ENCODE results near the gene POU2F2. TPM values are rescaled to one million over a fixed set of nuclear protein-coding genes. Genes with fewer than 3 reads are reported as not detected.

Gene POU2F2
- total and polyA plus RNA-seq, 2 experiments from 2014 or later, result 2.3 to 4.6 TPM

GRCh38 chr19:42131149-42132029, 857 bp downstream of the POU2F2 start:
- H3K36me3 ChIP-seq (ENCODE audit: insufficient read depth), result no peaks in the 10 kb centered on the region
- Mint-ChIP-seq H3K4me1 (peaks cover 16% of the 10 kb centered on the region; the same call in 2 of the 3 replicates), H3K9me3 (no peaks in the 10 kb centered on the region; the same call in 2 of the 3 replicates), H3K27ac (no peak overlapping the region), H3K36me3 (ENCODE audit: low read depth) (no peaks in the 10 kb centered on the region), H3K27me3 (ENCODE audit: insufficient read depth, low read depth, poor library complexity) (peaks cover 20% of the 10 kb centered on the region), H3K4me3 (peak overlapping the region; percentile 79)
- H4K20me1 ChIP-seq (replicated peaks; ENCODE audit: insufficient read depth), result no peaks in the 10 kb centered on the region
- peaks cover 10% of the 10 kb centered on the region; the same call in 1 of the 2 replicates for H3K4me1 ChIP-seq (ENCODE audit: insufficient read depth)
- no peaks in the 10 kb centered on the region for H3K79me2 ChIP-seq (replicated peaks; ENCODE audit: insufficient read depth)
- peaks cover 19% of the 10 kb centered on the region for H3K27me3 ChIP-seq (ENCODE audit: insufficient read depth)
- H3K27ac ChIP-seq (ENCODE audit: low read depth), result no peak overlapping the region
- ATAC-seq (no peak), DNase-seq (ENCODE audit: low spot score) (no peak)
- H3K9me2 ChIP-seq (ENCODE audit: insufficient read depth), result no peaks in the 10 kb centered on the region
- peak overlapping the region; percentile 87 for H3K4me2 ChIP-seq
- peak overlapping the region; percentile 75 for H3K4me3 ChIP-seq
- H2AFZ ChIP-seq, result peak overlapping the region; percentile 96; the same call in 1 of the 2 replicates
- 0 out of 2 replicates have a peak, but pooled peaks cover 5% of the 10 kb centered on the region for H3F3A ChIP-seq (replicated peaks; ENCODE audit: low read depth)
- TF ChIP-seq JUNB (IDR thresholded peaks at IDR 0.05; ENCODE audit: unreplicated experiment) (no peak), POLR2AphosphoS5 (IDR thresholded peaks at IDR 0.05; ENCODE audit: low read depth) (no peak), EZH2 (IDR thresholded peaks at IDR 0.05; ENCODE audit: low read depth, unreplicated experiment) (no peak), ZNF114 (CRISPR knock-in tag; IDR thresholded peaks at IDR 0.05) (no peak), STAT1 (IDR thresholded peaks at IDR 0.05; ENCODE audit: unreplicated experiment) (no peak), NANOG (IDR thresholded peaks at IDR 0.05; ENCODE audit: borderline replicate concordance) (no peak), EZH2phosphoT487 (IDR thresholded peaks at IDR 0.05; ENCODE audit: unreplicated experiment) (no peak), CREB1 (CRISPR knock-in tag; IDR thresholded peaks at IDR 0.05; ENCODE audit: low read depth) (no peak)
- TF ChIP-seq, protein P1, sequence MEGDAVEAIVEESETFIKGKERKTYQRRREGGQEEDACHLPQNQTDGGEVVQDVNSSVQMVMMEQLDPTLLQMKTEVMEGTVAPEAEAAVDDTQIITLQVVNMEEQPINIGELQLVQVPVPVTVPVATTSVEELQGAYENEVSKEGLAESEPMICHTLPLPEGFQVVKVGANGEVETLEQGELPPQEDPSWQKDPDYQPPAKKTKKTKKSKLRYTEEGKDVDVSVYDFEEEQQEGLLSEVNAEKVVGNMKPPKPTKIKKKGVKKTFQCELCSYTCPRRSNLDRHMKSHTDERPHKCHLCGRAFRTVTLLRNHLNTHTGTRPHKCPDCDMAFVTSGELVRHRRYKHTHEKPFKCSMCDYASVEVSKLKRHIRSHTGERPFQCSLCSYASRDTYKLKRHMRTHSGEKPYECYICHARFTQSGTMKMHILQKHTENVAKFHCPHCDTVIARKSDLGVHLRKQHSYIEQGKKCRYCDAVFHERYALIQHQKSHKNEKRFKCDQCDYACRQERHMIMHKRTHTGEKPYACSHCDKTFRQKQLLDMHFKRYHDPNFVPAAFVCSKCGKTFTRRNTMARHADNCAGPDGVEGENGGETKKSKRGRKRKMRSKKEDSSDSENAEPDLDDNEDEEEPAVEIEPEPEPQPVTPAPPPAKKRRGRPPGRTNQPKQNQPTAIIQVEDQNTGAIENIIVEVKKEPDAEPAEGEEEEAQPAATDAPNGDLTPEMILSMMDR (conservative IDR thresholded peaks at IDR 0.05; ENCODE audit: low read depth in 2 of 2), result no peak
- TF ChIP-seq, protein P2, sequence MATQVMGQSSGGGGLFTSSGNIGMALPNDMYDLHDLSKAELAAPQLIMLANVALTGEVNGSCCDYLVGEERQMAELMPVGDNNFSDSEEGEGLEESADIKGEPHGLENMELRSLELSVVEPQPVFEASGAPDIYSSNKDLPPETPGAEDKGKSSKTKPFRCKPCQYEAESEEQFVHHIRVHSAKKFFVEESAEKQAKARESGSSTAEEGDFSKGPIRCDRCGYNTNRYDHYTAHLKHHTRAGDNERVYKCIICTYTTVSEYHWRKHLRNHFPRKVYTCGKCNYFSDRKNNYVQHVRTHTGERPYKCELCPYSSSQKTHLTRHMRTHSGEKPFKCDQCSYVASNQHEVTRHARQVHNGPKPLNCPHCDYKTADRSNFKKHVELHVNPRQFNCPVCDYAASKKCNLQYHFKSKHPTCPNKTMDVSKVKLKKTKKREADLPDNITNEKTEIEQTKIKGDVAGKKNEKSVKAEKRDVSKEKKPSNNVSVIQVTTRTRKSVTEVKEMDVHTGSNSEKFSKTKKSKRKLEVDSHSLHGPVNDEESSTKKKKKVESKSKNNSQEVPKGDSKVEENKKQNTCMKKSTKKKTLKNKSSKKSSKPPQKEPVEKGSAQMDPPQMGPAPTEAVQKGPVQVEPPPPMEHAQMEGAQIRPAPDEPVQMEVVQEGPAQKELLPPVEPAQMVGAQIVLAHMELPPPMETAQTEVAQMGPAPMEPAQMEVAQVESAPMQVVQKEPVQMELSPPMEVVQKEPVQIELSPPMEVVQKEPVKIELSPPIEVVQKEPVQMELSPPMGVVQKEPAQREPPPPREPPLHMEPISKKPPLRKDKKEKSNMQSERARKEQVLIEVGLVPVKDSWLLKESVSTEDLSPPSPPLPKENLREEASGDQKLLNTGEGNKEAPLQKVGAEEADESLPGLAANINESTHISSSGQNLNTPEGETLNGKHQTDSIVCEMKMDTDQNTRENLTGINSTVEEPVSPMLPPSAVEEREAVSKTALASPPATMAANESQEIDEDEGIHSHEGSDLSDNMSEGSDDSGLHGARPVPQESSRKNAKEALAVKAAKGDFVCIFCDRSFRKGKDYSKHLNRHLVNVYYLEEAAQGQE (IDR thresholded peaks at IDR 0.05; ENCODE audit: unreplicated experiment), result no peak
- TF ChIP-seq, protein P3, sequence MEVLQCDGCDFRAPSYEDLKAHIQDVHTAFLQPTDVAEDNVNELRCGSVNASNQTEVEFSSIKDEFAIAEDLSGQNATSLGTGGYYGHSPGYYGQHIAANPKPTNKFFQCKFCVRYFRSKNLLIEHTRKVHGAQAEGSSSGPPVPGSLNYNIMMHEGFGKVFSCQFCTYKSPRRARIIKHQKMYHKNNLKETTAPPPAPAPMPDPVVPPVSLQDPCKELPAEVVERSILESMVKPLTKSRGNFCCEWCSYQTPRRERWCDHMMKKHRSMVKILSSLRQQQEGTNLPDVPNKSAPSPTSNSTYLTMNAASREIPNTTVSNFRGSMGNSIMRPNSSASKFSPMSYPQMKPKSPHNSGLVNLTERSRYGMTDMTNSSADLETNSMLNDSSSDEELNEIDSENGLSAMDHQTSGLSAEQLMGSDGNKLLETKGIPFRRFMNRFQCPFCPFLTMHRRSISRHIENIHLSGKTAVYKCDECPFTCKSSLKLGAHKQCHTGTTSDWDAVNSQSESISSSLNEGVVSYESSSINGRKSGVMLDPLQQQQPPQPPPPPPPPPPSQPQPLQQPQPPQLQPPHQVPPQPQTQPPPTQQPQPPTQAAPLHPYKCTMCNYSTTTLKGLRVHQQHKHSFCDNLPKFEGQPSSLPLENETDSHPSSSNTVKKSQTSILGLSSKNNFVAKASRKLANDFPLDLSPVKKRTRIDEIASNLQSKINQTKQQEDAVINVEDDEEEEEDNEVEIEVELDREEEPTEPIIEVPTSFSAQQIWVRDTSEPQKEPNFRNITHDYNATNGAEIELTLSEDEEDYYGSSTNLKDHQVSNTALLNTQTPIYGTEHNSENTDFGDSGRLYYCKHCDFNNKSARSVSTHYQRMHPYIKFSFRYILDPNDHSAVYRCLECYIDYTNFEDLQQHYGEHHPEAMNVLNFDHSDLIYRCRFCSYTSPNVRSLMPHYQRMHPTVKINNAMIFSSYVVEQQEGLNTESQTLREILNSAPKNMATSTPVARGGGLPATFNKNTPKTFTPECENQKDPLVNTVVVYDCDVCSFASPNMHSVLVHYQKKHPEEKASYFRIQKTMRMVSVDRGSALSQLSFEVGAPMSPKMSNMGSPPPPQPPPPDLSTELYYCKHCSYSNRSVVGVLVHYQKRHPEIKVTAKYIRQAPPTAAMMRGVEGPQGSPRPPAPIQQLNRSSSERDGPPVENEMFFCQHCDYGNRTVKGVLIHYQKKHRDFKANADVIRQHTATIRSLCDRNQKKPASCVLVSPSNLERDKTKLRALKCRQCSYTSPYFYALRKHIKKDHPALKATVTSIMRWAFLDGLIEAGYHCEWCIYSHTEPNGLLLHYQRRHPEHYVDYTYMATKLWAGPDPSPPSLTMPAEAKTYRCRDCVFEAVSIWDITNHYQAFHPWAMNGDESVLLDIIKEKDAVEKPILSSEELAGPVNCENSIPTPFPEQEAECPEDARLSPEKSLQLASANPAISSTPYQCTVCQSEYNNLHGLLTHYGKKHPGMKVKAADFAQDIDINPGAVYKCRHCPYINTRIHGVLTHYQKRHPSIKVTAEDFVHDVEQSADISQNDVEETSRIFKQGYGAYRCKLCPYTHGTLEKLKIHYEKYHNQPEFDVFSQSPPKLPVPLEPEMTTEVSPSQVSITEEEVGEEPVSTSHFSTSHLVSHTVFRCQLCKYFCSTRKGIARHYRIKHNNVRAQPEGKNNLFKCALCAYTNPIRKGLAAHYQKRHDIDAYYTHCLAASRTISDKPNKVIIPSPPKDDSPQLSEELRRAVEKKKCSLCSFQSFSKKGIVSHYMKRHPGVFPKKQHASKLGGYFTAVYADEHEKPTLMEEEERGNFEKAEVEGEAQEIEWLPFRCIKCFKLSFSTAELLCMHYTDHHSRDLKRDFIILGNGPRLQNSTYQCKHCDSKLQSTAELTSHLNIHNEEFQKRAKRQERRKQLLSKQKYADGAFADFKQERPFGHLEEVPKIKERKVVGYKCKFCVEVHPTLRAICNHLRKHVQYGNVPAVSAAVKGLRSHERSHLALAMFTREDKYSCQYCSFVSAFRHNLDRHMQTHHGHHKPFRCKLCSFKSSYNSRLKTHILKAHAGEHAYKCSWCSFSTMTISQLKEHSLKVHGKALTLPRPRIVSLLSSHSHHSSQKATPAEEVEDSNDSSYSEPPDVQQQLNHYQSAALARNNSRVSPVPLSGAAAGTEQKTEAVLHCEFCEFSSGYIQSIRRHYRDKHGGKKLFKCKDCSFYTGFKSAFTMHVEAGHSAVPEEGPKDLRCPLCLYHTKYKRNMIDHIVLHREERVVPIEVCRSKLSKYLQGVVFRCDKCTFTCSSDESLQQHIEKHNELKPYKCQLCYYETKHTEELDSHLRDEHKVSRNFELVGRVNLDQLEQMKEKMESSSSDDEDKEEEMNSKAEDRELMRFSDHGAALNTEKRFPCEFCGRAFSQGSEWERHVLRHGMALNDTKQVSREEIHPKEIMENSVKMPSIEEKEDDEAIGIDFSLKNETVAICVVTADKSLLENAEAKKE (CRISPR knock-in tag; IDR thresholded peaks at IDR 0.05), result no peak

Data from GM23338 (cell line).